Astrocyte of the cerebellum (primary cell): ENCODE measurements around the gene NOX5.
A peak's percentile ranks its signal among the peaks of the same experiment; 100 is the strongest.

Source experiments
- DNase-seq: peaks from one replicate; pipeline ENCODE4 v3.0.0-alpha.2; 2011; ENCODE audit warnings: low read depth
- H3K4me3 ChIP-seq: 2 replicates; pipeline ENCODE4 v1.5.1; 2011; ENCODE audit warnings: mild to moderate bottlenecking, low read depth, low read length, moderate library complexity
- in situ Hi-C: cut with HindIII; loops from 2 replicates; pipeline ENCODE4 v1.10.0; 2017; ENCODE audit warnings: low sequenced_read_pairs
- TF ChIP-seq, protein P1 (sequence below): IDR thresholded peaks from 2 replicates; pipeline ENCODE4 v1.5.1; 2012; ENCODE audit warnings: low read length, low read depth, moderate library complexity, mild to moderate bottlenecking; ENCODE audit errors: missing control alignments

The NOX5 gene

GRCh38 chr15:69045802-69046201 is 31.3 kb downstream of the NOX5 start:
- H3K4me3 ChIP-seq, result no peak overlapping the region
- peak; percentile 39 for DNase-seq
- in situ Hi-C loops, result no loop called here
- TF ChIP-seq, protein P1, sequence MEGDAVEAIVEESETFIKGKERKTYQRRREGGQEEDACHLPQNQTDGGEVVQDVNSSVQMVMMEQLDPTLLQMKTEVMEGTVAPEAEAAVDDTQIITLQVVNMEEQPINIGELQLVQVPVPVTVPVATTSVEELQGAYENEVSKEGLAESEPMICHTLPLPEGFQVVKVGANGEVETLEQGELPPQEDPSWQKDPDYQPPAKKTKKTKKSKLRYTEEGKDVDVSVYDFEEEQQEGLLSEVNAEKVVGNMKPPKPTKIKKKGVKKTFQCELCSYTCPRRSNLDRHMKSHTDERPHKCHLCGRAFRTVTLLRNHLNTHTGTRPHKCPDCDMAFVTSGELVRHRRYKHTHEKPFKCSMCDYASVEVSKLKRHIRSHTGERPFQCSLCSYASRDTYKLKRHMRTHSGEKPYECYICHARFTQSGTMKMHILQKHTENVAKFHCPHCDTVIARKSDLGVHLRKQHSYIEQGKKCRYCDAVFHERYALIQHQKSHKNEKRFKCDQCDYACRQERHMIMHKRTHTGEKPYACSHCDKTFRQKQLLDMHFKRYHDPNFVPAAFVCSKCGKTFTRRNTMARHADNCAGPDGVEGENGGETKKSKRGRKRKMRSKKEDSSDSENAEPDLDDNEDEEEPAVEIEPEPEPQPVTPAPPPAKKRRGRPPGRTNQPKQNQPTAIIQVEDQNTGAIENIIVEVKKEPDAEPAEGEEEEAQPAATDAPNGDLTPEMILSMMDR, result peak; percentile 48

DNA sequence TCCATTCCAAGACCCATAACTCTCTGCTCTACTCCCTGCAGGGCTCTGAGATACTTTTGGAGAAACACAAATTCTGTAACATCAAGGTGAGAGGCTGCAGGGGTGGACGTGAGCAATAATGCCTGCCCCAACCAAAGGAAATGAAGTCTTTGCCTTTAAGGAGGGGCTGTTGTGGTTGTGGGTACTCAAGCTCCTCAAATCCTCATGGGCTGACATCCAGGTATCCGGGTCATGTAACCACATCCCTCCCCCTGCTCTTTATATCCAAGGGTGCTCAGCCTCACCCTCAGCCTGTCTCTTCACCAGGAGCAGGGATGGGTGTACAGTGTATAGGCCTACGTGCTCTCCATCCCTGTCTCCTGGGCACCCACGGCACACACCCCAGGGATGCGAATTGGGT is 32.3 kb downstream of the NOX5 start:
- TF ChIP-seq, protein P1, result no peak
- no peak overlapping the region for H3K4me3 ChIP-seq
- in situ Hi-C loops, result no loop called here
- no peak for DNase-seq

- TF ChIP-seq, protein P1, result no peak
These were observed 35.5 kb downstream of the NOX5 start for GRCh38 chr15:69049976-69050375.

GRCh38 chr15:69055251-69055650 is 40.8 kb downstream of the NOX5 start:
- DNase-seq, result no peak
- in situ Hi-C loops, result no loop called here
- TF ChIP-seq, protein P1, result no peak
- H3K4me3 ChIP-seq, result no peak overlapping the region

More at GRCh38 chr15:69049976-69050375, 35.5 kb downstream of the NOX5 start:
- DNase-seq, result no peak
- in situ Hi-C loops, result no loop called here
- no peak overlapping the region for H3K4me3 ChIP-seq

GRCh38 chr15:69056365-69056764 is 41.9 kb downstream of the NOX5 start:
- in situ Hi-C loops, result no loop called here
- DNase-seq, result no peak
- TF ChIP-seq, protein P1, result no peak

DNA sequence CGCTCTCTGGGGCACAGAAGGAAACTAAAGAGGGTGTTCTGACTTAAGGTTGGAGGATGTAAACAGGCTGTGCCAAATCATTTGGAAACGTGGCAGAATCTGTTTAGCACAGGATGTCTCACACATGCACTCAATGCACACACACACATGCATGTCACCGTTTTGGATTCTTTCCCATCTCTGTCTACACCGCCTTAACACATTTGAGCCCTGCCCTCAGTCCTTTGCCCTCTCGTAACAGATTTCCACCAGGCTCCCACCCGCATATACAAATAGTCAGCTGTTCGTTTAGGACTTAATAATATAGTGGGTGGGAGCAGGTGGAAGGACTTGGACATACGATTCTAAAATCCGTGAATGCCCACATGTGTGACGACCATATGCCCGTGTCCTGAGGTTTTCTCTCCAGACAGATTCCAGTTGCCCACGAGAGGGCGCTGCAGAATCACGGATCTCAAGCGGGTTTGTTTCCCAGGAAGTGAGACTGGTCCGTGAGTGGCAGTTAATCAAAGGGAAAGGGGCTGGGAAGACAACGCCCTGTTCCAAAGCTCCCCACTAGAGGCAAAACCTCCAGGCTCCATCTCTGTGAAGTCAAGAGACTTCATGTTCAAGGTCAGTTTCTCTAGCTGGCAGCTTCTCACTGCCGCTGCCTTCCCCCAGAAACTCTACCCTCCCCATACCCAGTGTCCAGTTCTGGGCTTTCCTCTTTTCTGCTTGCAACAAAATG is 44.5 kb downstream of the NOX5 start:
- peak; percentile 74 for DNase-seq
- TF ChIP-seq, protein P1, result peak; percentile 82
- in situ Hi-C loops, result no loop called here
- H3K4me3 ChIP-seq, result no peak overlapping the region

More at GRCh38 chr15:69056365-69056764, 41.9 kb downstream of the NOX5 start:
- no peak overlapping the region for H3K4me3 ChIP-seq
